ENCODE measurements around the gene TAX1BP1.
"Not testable (repeated sequence)": the region's sequence is repeated elsewhere in the genome, so short reads cannot be mapped to it uniquely, and the experiment has no call there.

Gene TAX1BP1

GRCh38 chr7:27739301-27739908 is 557 bp upstream of the TAX1BP1 start:
- DNase-seq, result no peak

GRCh38 chr7:27740449-27741086 is 606 bp downstream of the TAX1BP1 start:
- peak; percentile 80 to 82 for DNase-seq

GRCh38 chr7:27742091-27742710 is 2.2 kb downstream of the TAX1BP1 start:
- not testable (repeated sequence) for DNase-seq

GRCh38 chr7:27745064-27745583 is 5.2 kb downstream of the TAX1BP1 start:
- no peak for DNase-seq

- DNase-seq, result no peak
Measured at GRCh38 chr7:27746486-27746885, 6.5 kb downstream of the TAX1BP1 start.

- DNase-seq, result no peak
Measured at GRCh38 chr7:27746978-27747377, 7.0 kb downstream of the TAX1BP1 start.

- no peak for DNase-seq
Measured at GRCh38 chr7:27747589-27748368, 7.8 kb downstream of the TAX1BP1 start.

- DNase-seq, result no peak
Measured at GRCh38 chr7:27750316-27750715, 10.4 kb downstream of the TAX1BP1 start.

- no peak for DNase-seq
Measured at GRCh38 chr7:27751888-27752660, 12.1 kb downstream of the TAX1BP1 start.

GRCh38 chr7:27753863-27754262 is 13.9 kb downstream of the TAX1BP1 start:
- no peak for DNase-seq

GRCh38 chr7:27756298-27756697 is 16.3 kb downstream of the TAX1BP1 start:
- DNase-seq, result no peak

GRCh38 chr7:27759491-27759890 is 19.5 kb downstream of the TAX1BP1 start:
- no peak for DNase-seq

GRCh38 chr7:27762062-27762461 is 22.1 kb downstream of the TAX1BP1 start:
- DNase-seq, result no peak

GRCh38 chr7:27763983-27764508 is 24.1 kb downstream of the TAX1BP1 start:
- no peak for DNase-seq

- DNase-seq, result no peak
Measured at GRCh38 chr7:27765841-27766240, 25.9 kb downstream of the TAX1BP1 start.

GRCh38 chr7:27767374-27767773 is 27.4 kb downstream of the TAX1BP1 start:
- no peak for DNase-seq

- DNase-seq, result no peak
Measured at GRCh38 chr7:27771111-27771510, 31.1 kb downstream of the TAX1BP1 start.

GRCh38 chr7:27774717-27775328 is 34.9 kb downstream of the TAX1BP1 start:
- DNase-seq, result no peak

GRCh38 chr7:27775782-27776181 is 35.8 kb downstream of the TAX1BP1 start:
- no peak for DNase-seq

GRCh38 chr7:27777662-27778061 is 37.7 kb downstream of the TAX1BP1 start:
- no peak for DNase-seq

GRCh38 chr7:27779873-27780272 is 39.9 kb downstream of the TAX1BP1 start:
- no peak for DNase-seq

- DNase-seq, result no peak
Measured at GRCh38 chr7:27781188-27781587, 41.2 kb downstream of the TAX1BP1 start.
